Measurements from ENCODE around the gene NEDD4L.

The NEDD4L gene

DNA sequence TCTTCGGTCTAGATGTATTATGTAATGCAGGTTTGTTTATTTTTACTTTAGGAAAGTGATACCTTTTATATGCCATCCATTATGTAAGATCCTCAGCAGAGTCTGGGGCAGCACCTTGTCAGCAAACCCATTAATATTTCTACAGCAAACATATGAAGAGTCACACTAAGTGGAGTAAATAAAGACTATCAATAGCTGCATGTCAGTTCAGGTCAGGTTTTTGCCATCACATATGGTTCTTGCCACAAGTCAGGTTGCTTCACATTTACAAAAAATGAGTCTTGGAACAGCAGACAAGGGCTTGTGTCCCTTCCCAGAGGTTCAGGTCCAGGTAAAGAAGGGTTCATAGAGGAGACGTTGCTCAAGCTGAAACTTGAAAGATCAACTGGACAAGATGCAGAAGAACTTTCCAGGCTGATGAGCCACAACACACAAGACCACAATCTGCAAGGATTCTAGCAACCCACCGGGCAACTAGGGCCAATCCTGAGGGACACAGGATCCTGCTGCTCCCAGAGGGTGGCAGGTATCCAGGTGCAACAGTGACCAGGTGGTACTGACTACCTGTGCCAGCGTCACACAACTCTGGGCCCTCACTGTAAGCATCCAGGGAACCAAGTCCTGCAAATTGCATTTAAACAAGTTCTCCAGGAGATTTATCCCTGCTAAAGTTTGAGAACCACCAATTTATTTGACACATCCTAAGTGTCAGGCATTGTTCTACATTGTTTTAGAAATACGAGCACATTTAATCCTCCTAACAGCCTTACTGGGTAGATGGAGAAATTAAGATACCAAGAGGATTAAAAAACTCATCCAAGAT is 369.0 kb downstream of the NEDD4L start (continued):
- no peak for TF ChIP-seq ZNF629 (tag by site-specific recombination; IDR thresholded peaks at IDR 0.05)
- no peak for TF ChIP-seq ZNF292 (tag by site-specific recombination; IDR thresholded peaks at IDR 0.05; ENCODE audit: borderline replicate concordance, low read depth)
- TF ChIP-seq, protein P1, sequence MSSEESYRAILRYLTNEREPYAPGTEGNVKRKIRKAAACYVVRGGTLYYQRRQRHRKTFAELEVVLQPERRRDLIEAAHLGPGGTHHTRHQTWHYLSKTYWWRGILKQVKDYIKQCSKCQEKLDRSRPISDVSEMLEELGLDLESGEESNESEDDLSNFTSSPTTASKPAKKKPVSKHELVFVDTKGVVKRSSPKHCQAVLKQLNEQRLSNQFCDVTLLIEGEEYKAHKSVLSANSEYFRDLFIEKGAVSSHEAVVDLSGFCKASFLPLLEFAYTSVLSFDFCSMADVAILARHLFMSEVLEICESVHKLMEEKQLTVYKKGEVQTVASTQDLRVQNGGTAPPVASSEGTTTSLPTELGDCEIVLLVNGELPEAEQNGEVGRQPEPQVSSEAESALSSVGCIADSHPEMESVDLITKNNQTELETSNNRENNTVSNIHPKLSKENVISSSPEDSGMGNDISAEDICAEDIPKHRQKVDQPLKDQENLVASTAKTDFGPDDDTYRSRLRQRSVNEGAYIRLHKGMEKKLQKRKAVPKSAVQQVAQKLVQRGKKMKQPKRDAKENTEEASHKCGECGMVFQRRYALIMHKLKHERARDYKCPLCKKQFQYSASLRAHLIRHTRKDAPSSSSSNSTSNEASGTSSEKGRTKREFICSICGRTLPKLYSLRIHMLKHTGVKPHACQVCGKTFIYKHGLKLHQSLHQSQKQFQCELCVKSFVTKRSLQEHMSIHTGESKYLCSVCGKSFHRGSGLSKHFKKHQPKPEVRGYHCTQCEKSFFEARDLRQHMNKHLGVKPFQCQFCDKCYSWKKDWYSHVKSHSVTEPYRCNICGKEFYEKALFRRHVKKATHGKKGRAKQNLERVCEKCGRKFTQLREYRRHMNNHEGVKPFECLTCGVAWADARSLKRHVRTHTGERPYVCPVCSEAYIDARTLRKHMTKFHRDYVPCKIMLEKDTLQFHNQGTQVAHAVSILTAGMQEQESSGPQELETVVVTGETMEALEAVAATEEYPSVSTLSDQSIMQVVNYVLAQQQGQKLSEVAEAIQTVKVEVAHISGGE (tag by site-specific recombination; conservative IDR thresholded peaks at IDR 0.05; ENCODE audit: low read depth) = no peak
- TF ChIP-seq ZNF10 (tag by site-specific recombination; IDR thresholded peaks at IDR 0.05) = peak; percentile 71

DNA sequence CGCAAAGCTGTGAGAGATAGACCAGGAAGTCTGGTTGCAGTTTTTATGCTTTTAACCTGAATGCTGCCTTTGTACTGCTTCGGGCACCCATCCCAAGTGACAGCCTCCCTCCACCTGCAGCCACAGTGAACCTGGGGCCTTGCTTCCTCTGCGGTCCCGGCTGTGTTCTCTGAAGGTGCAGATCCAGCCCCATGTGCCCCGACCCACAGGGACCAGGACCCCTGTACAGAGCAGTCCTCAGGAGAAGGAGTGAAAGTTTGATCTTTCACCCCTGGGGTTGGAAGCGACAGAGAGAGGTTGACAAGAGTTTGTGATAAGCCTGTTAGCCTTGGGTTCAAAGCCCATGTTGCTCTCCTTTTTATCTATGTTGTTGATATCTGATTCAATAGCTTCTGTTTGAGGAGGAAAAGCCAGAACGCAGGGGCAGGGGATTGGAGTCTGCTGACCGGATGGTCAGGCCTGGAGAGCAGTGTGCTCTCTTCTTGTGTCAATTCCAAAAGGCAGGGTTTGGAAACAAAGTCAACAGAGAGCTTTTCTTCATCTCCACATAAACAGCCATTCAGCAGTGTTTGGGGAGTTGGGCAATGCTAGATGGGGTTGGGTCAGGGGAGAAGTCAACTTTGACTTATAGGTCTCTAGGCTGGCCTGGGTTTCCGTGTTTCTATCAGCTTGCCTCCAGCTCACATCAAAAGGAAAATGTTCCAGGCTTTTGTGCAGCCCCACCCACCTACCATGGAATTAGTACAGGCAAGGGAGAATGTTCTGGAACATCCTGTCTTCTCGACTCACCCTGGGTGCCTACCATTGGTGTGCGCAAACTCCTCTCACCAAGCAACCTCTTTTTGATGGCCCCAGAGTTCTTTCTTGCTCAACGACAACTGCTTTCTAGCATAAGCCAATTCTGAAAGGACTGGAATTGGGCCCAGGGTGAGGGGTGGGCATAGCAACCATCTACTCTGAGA is 369.9 kb downstream of the NEDD4L start:
- no peak for TF ChIP-seq ZNF169 (tag by site-specific recombination; IDR thresholded peaks at IDR 0.05)
- no peak for TF ChIP-seq MZF1 (tag by site-specific recombination; IDR thresholded peaks at IDR 0.05; ENCODE audit: borderline replicate concordance)
- no peak for TF ChIP-seq ZNF184 (tag by site-specific recombination; IDR thresholded peaks at IDR 0.05)
- TF ChIP-seq ZNF48 (tag by site-specific recombination; IDR thresholded peaks at IDR 0.05) = no peak
- no peak for TF ChIP-seq ZNF626 (tag by site-specific recombination; IDR thresholded peaks at IDR 0.05)
- no peak for TF ChIP-seq ZNF341 (tag by site-specific recombination; IDR thresholded peaks at IDR 0.05; ENCODE audit: low read depth)
- TF ChIP-seq, protein P2, sequence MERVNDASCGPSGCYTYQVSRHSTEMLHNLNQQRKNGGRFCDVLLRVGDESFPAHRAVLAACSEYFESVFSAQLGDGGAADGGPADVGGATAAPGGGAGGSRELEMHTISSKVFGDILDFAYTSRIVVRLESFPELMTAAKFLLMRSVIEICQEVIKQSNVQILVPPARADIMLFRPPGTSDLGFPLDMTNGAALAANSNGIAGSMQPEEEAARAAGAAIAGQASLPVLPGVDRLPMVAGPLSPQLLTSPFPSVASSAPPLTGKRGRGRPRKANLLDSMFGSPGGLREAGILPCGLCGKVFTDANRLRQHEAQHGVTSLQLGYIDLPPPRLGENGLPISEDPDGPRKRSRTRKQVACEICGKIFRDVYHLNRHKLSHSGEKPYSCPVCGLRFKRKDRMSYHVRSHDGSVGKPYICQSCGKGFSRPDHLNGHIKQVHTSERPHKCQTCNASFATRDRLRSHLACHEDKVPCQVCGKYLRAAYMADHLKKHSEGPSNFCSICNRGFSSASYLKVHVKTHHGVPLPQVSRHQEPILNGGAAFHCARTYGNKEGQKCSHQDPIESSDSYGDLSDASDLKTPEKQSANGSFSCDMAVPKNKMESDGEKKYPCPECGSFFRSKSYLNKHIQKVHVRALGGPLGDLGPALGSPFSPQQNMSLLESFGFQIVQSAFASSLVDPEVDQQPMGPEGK (tag by site-specific recombination; IDR thresholded peaks at IDR 0.05) = no peak
- TF ChIP-seq, protein P3, sequence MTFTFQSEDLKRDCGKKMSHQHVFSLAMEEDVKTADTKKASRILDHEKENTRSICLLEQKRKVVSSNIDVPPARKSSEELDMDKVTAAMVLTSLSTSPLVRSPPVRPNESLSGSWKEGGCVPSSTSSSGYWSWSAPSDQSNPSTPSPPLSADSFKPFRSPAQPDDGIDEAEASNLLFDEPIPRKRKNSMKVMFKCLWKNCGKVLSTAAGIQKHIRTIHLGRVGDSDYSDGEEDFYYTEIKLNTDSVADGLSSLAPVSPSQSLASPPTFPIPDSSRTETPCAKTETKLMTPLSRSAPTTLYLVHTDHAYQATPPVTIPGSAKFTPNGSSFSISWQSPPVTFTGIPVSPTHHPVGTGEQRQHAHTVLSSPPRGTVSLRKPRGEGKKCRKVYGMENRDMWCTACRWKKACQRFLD (tag by site-specific recombination; IDR thresholded peaks at IDR 0.05) = no peak
- TF ChIP-seq ZNF701 (tag by site-specific recombination; IDR thresholded peaks at IDR 0.05) = no peak
- no peak for TF ChIP-seq ZNF521 (tag by site-specific recombination; IDR thresholded peaks at IDR 0.05)
- no peak for TF ChIP-seq HOXA7 (CRISPR knock-in tag; IDR thresholded peaks at IDR 0.05; ENCODE audit: borderline replicate concordance)
- TF ChIP-seq, protein P4, sequence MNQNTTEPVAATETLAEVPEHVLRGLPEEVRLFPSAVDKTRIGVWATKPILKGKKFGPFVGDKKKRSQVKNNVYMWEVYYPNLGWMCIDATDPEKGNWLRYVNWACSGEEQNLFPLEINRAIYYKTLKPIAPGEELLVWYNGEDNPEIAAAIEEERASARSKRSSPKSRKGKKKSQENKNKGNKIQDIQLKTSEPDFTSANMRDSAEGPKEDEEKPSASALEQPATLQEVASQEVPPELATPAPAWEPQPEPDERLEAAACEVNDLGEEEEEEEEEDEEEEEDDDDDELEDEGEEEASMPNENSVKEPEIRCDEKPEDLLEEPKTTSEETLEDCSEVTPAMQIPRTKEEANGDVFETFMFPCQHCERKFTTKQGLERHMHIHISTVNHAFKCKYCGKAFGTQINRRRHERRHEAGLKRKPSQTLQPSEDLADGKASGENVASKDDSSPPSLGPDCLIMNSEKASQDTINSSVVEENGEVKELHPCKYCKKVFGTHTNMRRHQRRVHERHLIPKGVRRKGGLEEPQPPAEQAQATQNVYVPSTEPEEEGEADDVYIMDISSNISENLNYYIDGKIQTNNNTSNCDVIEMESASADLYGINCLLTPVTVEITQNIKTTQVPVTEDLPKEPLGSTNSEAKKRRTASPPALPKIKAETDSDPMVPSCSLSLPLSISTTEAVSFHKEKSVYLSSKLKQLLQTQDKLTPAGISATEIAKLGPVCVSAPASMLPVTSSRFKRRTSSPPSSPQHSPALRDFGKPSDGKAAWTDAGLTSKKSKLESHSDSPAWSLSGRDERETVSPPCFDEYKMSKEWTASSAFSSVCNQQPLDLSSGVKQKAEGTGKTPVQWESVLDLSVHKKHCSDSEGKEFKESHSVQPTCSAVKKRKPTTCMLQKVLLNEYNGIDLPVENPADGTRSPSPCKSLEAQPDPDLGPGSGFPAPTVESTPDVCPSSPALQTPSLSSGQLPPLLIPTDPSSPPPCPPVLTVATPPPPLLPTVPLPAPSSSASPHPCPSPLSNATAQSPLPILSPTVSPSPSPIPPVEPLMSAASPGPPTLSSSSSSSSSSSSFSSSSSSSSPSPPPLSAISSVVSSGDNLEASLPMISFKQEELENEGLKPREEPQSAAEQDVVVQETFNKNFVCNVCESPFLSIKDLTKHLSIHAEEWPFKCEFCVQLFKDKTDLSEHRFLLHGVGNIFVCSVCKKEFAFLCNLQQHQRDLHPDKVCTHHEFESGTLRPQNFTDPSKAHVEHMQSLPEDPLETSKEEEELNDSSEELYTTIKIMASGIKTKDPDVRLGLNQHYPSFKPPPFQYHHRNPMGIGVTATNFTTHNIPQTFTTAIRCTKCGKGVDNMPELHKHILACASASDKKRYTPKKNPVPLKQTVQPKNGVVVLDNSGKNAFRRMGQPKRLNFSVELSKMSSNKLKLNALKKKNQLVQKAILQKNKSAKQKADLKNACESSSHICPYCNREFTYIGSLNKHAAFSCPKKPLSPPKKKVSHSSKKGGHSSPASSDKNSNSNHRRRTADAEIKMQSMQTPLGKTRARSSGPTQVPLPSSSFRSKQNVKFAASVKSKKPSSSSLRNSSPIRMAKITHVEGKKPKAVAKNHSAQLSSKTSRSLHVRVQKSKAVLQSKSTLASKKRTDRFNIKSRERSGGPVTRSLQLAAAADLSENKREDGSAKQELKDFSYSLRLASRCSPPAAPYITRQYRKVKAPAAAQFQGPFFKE (tag by site-specific recombination; IDR thresholded peaks at IDR 0.05; ENCODE audit: borderline replicate concordance) = no peak
- no peak for TF ChIP-seq ZNF2 (tag by site-specific recombination; IDR thresholded peaks at IDR 0.05)
- TF ChIP-seq ZNF221 (tag by site-specific recombination; IDR thresholded peaks at IDR 0.05; ENCODE audit: borderline replicate concordance) = no peak
- TF ChIP-seq ZNF416 (tag by site-specific recombination; IDR thresholded peaks at IDR 0.05) = no peak
- no peak for TF ChIP-seq ZNF138 (tag by site-specific recombination; IDR thresholded peaks at IDR 0.05; ENCODE audit: borderline replicate concordance)
- no peak for TF ChIP-seq ZNF175 (tag by site-specific recombination; IDR thresholded peaks at IDR 0.05)
- Histone ChIP-seq H3K27ac (ENCODE audit: extremely low read depth, low read depth, low read length) (no peak overlapping the region), H3K9me3 (ENCODE audit: control insufficient read depth, insufficient read depth, low read depth, low read length) (no peaks in the 10 kb centered on the region), H3K4me3 (ENCODE audit: low read depth, low read length) (no peak overlapping the region), H3K4me1 (ENCODE audit: control insufficient read depth, insufficient read depth, low read length) (peaks cover 3% of the 10 kb centered on the region; the same call in 1 of the 2 replicates), H3K36me3 (ENCODE audit: control insufficient read depth in 2 of 2, insufficient read depth in 1 of 2, low read length in 2 of 2) (no peaks in the 10 kb centered on the region)
- POLR2A ChIA-PET = no interaction called here
- CTCF ChIA-PET = interaction anchor here (0.6 kb wide), 1 partner anchor 58 kb away, joined by 3 read pairs; no protein-coding TSS in a partner anchor
